Smooth muscle cell (in vitro differentiated cells): ENCODE data around the gene NUTF2. TPM values are rescaled to one million over a fixed set of nuclear protein-coding genes. Genes with fewer than 3 reads are reported as not detected.
"Not testable (repeated sequence)": the region's sequence is repeated elsewhere in the genome, so short reads cannot be mapped to it uniquely, and the experiment has no call there.

Experiments
- DNase-seq: peaks from one replicate; lab custom pipeline; 2025; ENCODE audit not compliant: unreplicated experiment; lab: John Stamatoyannopoulos, UW
- H2AFZ ChIP-seq: fragments of 200-600 bp; sonication (generic); 2 replicates; pipeline ENCODE4 v1.6.0; 2016; ENCODE audit warnings: antibody characterized with exemption, low read depth, mild to moderate bottlenecking
- H3F3A ChIP-seq: fragments of 200-600 bp; sonication (generic); 2 replicates; pipeline ENCODE4 v1.6.0; 2017; ENCODE audit warnings: antibody characterized with exemption, low read depth
- H3K27ac ChIP-seq: fragments of 200-600 bp; sonication (generic); 2 replicates; pipeline ENCODE4 v1.5.1; 2016; ENCODE audit warnings: low read depth, mild to moderate bottlenecking
- H3K27me3 ChIP-seq: fragments of 200-600 bp; sonication (generic); 2 replicates; pipeline ENCODE4 v1.6.1; 2016; ENCODE audit warnings: low read depth, mild to moderate bottlenecking
- H3K36me3 ChIP-seq: fragments of 200-600 bp; sonication (generic); 2 replicates; pipeline ENCODE4 v1.5.1; 2016; ENCODE audit warnings: low read depth
- H3K4me1 ChIP-seq: fragments of 200-600 bp; sonication (generic); 2 replicates; pipeline ENCODE4 v1.5.1; 2016; ENCODE audit warnings: low read depth
- H3K4me2 ChIP-seq: fragments of 200-600 bp; sonication (generic); 2 replicates; pipeline ENCODE4 v1.6.0; 2016; ENCODE audit warnings: mild to moderate bottlenecking
- H3K4me3 ChIP-seq: fragments of 200-600 bp; sonication (generic); 2 replicates; pipeline ENCODE4 v1.5.1; 2016; ENCODE audit warnings: mild to moderate bottlenecking
- H3K79me2 ChIP-seq: fragments of 200-600 bp; sonication (generic); 2 replicates; pipeline ENCODE4 v1.6.0; 2016; ENCODE audit warnings: low read depth, mild to moderate bottlenecking
- H3K9ac ChIP-seq: fragments of 200-600 bp; sonication (generic); 2 replicates; pipeline ENCODE4 v1.6.0; 2016; ENCODE audit warnings: low read depth
- H3K9me3 ChIP-seq: fragments of 200-600 bp; sonication (generic); replicated peaks from 2 replicates; pipeline ENCODE4 v1.5.1; 2016; ENCODE audit warnings: low read depth
- H4K20me1 ChIP-seq: fragments of 200-600 bp; sonication (generic); 2 replicates; pipeline ENCODE4 v1.6.0; 2016; ENCODE audit warnings: low read depth
- WGBS: methylation state at CpG from one replicate; pipeline ENCODE4 v1.1.7; 2016; ENCODE audit warnings: low lambda C conversion rate; 5-methylcytosine and 5-hydroxymethylcytosine counted together
- polyA plus RNA-seq: library from polyadenylated mRNA; unstranded; fragments of >200 nt; fragmentation: Nextera tagmentation; extraction: Ambion mirVana; gene quantifications from 2 replicates; pipeline ENCODE4 v1.2.1, GENCODE V29; 2016
- total RNA-seq: library from RNA; depleted of rRNA; stranded (reverse); fragments of >200 nt; gene quantifications from 2 replicates; pipeline ENCODE4 v1.2.3, GENCODE V29; 2014
- TF ChIP-seq, protein P1 (sequence below): fragments of 200-600 bp; sonication (generic); IDR thresholded peaks from 2 replicates; pipeline ENCODE4 v1.5.1; 2017; ENCODE audit warnings: borderline replicate concordance, mild to moderate bottlenecking, antibody characterized with exemption; ENCODE audit not compliant: insufficient read depth, poor library complexity, severe bottlenecking

NUTF2 gene
- total and polyA plus RNA-seq, 2 experiments from 2014 or later: 115 to 202 TPM

DNA sequence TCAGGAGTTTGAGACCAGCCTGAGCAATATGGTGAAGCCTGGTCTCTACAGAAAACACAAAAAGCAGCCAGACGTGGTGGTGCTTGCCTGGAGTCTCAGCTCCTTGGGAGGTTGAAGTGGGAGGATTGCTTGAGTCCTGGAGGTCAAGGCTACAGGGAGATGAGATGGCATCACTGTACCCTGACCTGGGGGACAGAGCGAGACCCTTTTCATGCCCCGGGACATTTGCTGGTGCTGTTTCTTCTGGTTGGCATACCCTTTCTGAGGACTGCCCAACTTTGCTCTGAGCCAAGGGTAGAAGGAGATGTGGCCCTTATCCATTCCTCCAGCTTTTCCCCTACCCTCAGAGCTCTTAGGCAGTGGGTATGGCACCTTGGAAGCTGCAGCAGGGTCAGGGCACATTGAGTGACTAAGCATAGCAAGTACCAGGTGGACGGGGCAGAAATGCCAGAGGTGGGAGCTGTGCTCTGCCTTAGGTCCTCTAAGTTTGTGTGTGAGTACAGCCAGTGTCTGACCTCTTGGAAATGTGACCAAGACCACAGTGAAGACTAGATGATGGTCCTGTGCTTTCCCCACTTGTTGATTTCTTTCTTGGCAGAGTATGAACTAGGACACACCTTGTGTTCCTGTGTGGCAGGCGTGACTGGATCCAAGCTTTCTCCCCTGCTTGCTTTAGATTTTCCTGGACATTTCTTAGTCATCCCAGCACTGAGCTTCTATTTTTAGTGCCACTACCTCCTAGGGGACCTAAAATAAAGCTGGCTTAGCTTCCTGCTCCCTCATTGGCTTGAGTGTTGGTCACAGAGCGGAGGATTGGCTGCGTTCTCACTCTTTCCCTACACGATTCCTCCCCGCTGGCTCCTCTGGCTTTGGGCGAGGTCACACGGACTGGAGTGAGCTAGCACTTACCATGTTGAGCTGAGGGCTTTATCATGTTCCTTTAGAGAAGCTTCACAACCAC is 16.2 kb downstream of the NUTF2 start:
- Histone ChIP-seq H3F3A (peaks cover 6% of the 10 kb centered on the region), H3K9ac (peak overlapping the region; percentile 58), H3K4me1 (no peaks in the 10 kb centered on the region), H3K27ac (peak overlapping the region; percentile 88), H4K20me1 (peaks cover 94% of the 10 kb centered on the region), H3K79me2 (peaks cover 94% of the 10 kb centered on the region), H3K4me3 (no peak overlapping the region), H3K4me2 (no peak overlapping the region), H2AFZ (no peak overlapping the region), H3K36me3 (no peaks in the 10 kb centered on the region), H3K9me3 (no peaks in the 10 kb centered on the region), H3K27me3 (no peaks in the 10 kb centered on the region)
- TF ChIP-seq, protein P1, sequence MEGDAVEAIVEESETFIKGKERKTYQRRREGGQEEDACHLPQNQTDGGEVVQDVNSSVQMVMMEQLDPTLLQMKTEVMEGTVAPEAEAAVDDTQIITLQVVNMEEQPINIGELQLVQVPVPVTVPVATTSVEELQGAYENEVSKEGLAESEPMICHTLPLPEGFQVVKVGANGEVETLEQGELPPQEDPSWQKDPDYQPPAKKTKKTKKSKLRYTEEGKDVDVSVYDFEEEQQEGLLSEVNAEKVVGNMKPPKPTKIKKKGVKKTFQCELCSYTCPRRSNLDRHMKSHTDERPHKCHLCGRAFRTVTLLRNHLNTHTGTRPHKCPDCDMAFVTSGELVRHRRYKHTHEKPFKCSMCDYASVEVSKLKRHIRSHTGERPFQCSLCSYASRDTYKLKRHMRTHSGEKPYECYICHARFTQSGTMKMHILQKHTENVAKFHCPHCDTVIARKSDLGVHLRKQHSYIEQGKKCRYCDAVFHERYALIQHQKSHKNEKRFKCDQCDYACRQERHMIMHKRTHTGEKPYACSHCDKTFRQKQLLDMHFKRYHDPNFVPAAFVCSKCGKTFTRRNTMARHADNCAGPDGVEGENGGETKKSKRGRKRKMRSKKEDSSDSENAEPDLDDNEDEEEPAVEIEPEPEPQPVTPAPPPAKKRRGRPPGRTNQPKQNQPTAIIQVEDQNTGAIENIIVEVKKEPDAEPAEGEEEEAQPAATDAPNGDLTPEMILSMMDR: no peak
- 76% methylated on average over 11 of the region's 11 CpGs for WGBS
- DNase-seq: no peak

DNA sequence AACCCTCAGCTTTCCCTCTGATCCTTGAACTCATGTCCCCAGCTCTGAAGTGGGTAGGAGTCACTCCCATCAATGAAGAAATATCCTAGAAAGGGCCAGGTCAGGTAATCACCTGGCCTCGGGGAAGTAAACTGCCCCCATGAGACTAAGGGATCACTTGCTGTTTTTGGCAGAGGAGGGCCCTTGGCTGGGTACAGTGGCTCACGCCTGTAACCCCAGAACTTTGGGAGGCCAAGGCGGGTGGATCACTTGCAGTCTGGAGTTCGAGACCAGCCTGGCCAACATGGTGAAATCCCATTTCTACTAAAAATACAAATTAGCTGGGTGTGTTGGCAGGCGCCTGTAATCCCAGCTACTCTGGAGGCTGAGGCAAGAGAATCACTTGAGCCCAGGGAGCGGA is 17.3 kb downstream of the NUTF2 start:
- not testable (repeated sequence) for H3K9me3 ChIP-seq, H3K27me3 ChIP-seq, H3K9ac ChIP-seq, H3F3A ChIP-seq, H2AFZ ChIP-seq, DNase-seq, H3K4me3 ChIP-seq, H3K4me2 ChIP-seq, H3K36me3 ChIP-seq, H3K4me1 ChIP-seq
- Histone ChIP-seq H4K20me1 (peaks cover 86% of the 10 kb centered on the region), H3K27ac (peak overlapping the region; percentile 88), H3K79me2 (peaks cover 82% of the 10 kb centered on the region)
- 96% methylated on average over 5 of the region's 6 CpGs for WGBS

DNA sequence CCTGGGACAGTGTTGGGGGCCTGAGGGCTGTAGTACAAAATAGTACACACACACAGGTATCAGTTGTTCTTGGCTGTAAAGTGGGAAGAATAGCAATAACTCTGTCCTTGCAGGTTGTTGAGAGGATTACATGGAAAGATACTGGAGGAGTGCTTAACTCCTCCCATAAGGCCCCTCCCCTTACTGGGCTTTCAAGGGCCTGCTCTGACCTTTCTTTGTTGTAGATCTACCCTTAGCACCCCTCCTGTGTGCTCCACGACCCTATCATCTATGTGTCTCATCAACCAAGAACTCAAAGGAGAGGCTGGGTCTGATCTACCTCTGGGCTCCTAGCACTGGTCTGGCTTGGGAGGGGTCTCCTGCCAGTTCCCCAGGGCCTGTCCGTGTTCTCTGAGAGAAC is 17.9 kb downstream of the NUTF2 start:
- 97% methylated on average over 2 of the region's 2 CpGs for WGBS
- Histone ChIP-seq H3K27me3 (no peaks in the 10 kb centered on the region), H3K79me2 (peaks cover 77% of the 10 kb centered on the region), H3K9ac (no peak overlapping the region), H3F3A (peaks cover 7% of the 10 kb centered on the region), H3K9me3 (no peaks in the 10 kb centered on the region), H3K36me3 (no peaks in the 10 kb centered on the region), H3K27ac (no peak overlapping the region), H3K4me3 (no peak overlapping the region), H2AFZ (no peak overlapping the region), H3K4me2 (no peak overlapping the region), H4K20me1 (peaks cover 81% of the 10 kb centered on the region), H3K4me1 (no peaks in the 10 kb centered on the region)
- TF ChIP-seq, protein P1: no peak
- no peak for DNase-seq

DNA sequence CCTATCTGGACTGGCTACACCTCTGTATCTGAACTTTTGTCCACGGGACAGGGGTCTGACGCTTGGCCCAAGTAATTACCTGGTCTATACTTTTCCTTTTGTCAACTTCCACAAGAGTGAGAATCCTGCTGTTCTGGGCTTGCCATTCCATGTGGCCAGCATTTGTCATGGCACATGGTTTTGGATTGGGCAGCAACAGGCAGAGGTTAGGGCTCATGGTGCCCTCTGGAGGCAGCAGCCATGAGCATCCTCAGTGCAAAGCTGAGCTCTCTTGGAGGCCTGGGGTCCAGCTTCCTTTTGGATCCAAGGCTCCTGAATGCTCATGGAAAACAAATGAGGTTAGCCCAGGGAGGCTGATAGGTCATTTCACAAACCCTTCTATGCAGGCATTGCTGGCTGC is 18.6 kb downstream of the NUTF2 start:
- H3K27me3 ChIP-seq: no peaks in the 10 kb centered on the region
- H3K4me3 ChIP-seq: no peak overlapping the region
- no peak for DNase-seq
- H3K4me2 ChIP-seq: no peak overlapping the region
- no peak overlapping the region for H3K27ac ChIP-seq
- TF ChIP-seq, protein P1: peak; percentile 32
- H3K9me3 ChIP-seq: no peaks in the 10 kb centered on the region
- no peaks in the 10 kb centered on the region for H3K4me1 ChIP-seq
- WGBS: 87% methylated on average over 2 of the region's 2 CpGs
- H3K36me3 ChIP-seq: no peaks in the 10 kb centered on the region
- H3F3A ChIP-seq: peaks cover 12% of the 10 kb centered on the region
- peaks cover 74% of the 10 kb centered on the region for H4K20me1 ChIP-seq
- H3K79me2 ChIP-seq: peaks cover 70% of the 10 kb centered on the region
- H2AFZ ChIP-seq: no peak overlapping the region
- H3K9ac ChIP-seq: no peak overlapping the region
